Measurements from ENCODE around the gene CDKN2B. TPM values are rescaled to one million over a fixed set of nuclear protein-coding genes. Genes with fewer than 3 reads are reported as not detected.

CDKN2B gene
- total RNA-seq, 1 donor: 16.0 TPM

DNA sequence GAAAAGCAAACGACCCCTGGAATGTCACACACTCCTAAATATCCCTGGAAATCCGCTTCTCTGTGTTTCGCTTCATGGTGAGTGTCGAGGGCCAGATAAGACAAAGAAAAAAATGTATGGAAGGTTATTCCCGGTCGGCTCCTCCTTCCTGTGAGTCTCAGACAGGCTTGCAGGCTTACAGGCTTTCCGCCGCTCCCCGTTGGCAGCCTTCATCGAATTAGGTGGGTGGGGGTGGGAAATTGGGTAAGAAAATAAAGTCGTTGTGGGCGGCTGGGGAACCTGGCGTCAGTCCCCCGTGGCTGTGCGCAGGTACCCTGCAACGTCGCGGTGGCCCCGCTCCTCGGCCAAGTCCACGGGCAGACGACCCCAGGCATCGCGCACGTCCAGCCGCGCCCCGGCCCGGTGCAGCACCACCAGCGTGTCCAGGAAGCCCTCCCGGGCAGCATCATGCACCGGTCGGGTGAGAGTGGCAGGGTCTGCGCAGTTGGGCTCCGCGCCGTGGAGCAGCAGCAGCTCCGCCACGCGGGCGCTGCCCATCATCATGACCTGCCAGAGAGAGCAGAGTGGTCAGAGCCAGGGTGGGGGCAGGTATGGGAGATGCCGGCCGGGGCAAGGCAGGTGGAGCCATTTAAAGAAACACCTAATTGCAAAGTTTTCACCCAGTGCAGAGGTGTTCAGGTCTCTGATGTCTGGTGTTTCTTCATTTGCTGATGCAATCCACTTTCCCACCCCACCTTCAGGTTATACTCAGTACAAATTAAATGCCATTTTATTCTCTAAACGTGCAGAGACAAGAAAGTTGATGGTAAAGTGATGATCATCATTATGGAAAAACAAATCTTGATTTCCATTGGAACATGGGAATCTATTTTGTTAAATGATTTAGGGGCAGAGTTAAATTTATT is 3.2 kb downstream of the CDKN2B start:
- H3K4me3 ChIP-seq (ENCODE audit: low read depth, low read length): peak overlapping the region; percentile 54
- peak; percentile 31 for DNase-seq (ENCODE audit: low read depth)

DNA sequence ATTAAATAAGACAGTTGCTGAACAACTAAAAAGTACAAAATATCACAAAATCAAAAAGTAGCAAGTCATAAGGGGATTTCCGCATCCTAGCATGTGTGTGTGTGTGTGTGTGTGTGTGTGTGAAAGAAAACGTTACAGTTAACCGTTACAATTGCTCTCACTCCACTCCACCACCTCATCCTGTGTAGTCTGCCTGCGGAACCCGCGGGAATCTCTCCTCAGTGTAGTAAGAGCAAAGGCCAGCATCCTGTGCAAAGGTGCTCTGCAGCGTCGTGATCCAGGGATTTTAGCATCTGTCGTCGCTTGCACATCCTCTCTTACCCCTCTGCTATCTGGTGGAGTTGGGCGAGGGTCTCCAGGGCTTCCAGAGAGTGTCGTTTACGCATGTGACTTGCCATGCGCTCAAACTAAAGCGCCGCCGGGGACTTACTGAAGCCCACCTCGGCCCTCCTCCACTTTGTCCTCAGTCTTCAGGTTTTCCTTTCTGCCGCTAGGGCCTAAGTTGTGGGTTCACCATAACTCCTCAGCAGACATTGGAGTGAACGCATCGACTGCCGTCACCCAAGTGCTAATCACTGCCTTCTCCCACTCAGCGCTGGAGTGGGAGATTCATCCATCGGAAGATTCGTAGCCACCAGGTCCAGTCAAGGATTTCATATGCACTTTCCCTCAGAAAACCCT is 3.9 kb downstream of the CDKN2B start:
- peak; percentile 17 for DNase-seq (ENCODE audit: low read depth)
- peak overlapping the region; percentile 54 for H3K4me3 ChIP-seq (ENCODE audit: low read depth, low read length)
- TF ChIP-seq, protein P1, sequence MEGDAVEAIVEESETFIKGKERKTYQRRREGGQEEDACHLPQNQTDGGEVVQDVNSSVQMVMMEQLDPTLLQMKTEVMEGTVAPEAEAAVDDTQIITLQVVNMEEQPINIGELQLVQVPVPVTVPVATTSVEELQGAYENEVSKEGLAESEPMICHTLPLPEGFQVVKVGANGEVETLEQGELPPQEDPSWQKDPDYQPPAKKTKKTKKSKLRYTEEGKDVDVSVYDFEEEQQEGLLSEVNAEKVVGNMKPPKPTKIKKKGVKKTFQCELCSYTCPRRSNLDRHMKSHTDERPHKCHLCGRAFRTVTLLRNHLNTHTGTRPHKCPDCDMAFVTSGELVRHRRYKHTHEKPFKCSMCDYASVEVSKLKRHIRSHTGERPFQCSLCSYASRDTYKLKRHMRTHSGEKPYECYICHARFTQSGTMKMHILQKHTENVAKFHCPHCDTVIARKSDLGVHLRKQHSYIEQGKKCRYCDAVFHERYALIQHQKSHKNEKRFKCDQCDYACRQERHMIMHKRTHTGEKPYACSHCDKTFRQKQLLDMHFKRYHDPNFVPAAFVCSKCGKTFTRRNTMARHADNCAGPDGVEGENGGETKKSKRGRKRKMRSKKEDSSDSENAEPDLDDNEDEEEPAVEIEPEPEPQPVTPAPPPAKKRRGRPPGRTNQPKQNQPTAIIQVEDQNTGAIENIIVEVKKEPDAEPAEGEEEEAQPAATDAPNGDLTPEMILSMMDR (IDR thresholded peaks at IDR 0.05; ENCODE audit: insufficient read depth, low read length): no peak

More for the DNA sequence above, 3.2 kb downstream of the CDKN2B start:
- TF ChIP-seq, protein P1 (IDR thresholded peaks at IDR 0.05; ENCODE audit: insufficient read depth, low read length): no peak

DNA sequence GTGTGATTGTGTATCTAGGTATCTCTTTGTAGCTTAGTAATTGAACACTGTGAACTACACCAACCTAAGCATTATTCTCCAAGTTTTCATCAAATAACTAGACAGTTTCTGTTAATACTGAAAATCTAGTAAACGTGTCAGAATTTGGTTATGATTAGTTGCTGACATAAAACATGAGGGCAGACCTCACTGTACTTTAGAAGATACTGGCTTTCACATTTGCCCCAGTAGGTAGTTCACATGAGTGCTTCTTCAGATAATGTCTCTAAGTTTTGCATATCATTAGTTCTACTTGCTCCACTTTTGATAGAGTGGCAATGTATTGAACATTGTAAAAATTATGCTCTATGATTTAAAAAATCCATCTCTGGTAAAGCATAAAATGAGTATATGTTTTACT is 7.1 kb downstream of the CDKN2B start:
- DNase-seq (ENCODE audit: low read depth): no peak
- H3K4me3 ChIP-seq (ENCODE audit: low read depth, low read length): no peak overlapping the region
- TF ChIP-seq, protein P1 (IDR thresholded peaks at IDR 0.05; ENCODE audit: insufficient read depth, low read length): no peak

DNA sequence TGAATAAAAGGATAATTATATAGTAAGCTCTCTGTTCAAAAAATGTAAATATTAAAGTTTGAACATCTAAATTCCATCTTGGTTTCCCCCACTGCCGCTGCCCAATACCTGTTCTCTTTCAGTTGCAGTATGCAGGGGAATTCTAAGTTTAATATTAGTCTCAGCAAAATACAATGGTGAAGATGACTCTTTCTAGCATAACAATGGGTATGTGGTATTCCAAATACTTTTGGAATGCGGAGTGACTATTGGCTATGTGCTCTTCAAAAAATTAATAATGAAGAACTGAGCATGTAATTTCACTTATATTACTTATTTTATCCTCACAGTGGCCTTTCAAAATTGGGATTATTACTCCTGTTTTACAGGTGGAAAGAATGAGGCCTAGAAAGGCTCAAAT is 11.1 kb downstream of the CDKN2B start:
- TF ChIP-seq, protein P1 (IDR thresholded peaks at IDR 0.05; ENCODE audit: insufficient read depth, low read length): no peak
- no peak overlapping the region for H3K4me3 ChIP-seq (ENCODE audit: low read depth, low read length)
- DNase-seq (ENCODE audit: low read depth): no peak

DNA sequence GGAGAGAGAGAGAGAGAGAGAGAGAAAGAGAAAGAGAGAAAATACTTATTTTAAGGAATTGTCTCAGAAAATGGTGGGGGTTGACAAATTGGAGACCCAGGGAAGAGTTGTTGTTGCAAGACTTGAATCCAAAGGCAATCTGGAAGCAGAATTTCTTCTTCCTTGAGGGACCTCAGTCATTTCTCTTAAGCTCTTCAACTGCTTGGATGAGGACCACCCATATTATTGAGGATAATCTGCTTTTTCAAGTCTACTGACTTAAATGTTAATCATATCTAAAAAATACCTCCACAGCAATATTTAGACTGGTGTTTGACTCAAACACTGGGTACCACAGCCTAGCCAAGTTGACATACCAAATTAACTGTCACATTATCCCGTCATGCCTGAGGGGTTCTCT is 11.6 kb downstream of the CDKN2B start:
- no peak overlapping the region for H3K4me3 ChIP-seq (ENCODE audit: low read depth, low read length)
- TF ChIP-seq, protein P1 (IDR thresholded peaks at IDR 0.05; ENCODE audit: insufficient read depth, low read length): no peak
- no peak for DNase-seq (ENCODE audit: low read depth)

DNA sequence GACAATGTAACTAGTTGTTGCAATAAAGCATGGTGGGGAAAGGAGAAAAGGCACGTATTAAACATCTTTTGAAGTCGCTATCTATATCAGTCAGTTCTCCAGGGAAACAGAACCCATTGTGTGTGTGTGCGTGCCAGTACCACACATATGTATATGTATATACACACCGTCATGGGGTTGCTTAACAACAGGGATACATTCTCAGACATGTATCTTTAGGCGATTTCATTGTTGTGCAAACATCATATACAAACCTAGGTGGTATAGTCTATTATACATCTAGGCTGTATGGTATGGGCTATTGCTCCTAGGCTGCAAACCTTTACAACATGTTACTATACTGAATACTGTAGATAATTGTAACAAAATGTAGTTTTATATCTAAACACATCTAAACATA is 12.2 kb downstream of the CDKN2B start:
- H3K4me3 ChIP-seq (ENCODE audit: low read depth, low read length): no peak overlapping the region
- DNase-seq (ENCODE audit: low read depth): no peak
- TF ChIP-seq, protein P1 (IDR thresholded peaks at IDR 0.05; ENCODE audit: insufficient read depth, low read length): no peak

Data from fibroblast of the aortic adventitia (primary cell).